Measurements from ENCODE around the gene FBXW7. TPM values are rescaled to one million over a fixed set of nuclear protein-coding genes. Genes with fewer than 3 reads are reported as not detected.
A peak's percentile ranks its signal among the peaks of the same experiment; 100 is the strongest.

FBXW7 gene, protein sequence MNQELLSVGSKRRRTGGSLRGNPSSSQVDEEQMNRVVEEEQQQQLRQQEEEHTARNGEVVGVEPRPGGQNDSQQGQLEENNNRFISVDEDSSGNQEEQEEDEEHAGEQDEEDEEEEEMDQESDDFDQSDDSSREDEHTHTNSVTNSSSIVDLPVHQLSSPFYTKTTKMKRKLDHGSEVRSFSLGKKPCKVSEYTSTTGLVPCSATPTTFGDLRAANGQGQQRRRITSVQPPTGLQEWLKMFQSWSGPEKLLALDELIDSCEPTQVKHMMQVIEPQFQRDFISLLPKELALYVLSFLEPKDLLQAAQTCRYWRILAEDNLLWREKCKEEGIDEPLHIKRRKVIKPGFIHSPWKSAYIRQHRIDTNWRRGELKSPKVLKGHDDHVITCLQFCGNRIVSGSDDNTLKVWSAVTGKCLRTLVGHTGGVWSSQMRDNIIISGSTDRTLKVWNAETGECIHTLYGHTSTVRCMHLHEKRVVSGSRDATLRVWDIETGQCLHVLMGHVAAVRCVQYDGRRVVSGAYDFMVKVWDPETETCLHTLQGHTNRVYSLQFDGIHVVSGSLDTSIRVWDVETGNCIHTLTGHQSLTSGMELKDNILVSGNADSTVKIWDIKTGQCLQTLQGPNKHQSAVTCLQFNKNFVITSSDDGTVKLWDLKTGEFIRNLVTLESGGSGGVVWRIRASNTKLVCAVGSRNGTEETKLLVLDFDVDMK
- 18.0 to 23.3 TPM (median 21.4 TPM) in 3 replicates for total RNA-seq
- long read RNA-seq, full-length matches to known transcripts: 15 of 30 reads
- long read RNA-seq, partial matches to known transcripts: 4 of 30 reads
- long read RNA-seq, other reads (novel, unspliced or antisense): 11 of 30 reads

DNA sequence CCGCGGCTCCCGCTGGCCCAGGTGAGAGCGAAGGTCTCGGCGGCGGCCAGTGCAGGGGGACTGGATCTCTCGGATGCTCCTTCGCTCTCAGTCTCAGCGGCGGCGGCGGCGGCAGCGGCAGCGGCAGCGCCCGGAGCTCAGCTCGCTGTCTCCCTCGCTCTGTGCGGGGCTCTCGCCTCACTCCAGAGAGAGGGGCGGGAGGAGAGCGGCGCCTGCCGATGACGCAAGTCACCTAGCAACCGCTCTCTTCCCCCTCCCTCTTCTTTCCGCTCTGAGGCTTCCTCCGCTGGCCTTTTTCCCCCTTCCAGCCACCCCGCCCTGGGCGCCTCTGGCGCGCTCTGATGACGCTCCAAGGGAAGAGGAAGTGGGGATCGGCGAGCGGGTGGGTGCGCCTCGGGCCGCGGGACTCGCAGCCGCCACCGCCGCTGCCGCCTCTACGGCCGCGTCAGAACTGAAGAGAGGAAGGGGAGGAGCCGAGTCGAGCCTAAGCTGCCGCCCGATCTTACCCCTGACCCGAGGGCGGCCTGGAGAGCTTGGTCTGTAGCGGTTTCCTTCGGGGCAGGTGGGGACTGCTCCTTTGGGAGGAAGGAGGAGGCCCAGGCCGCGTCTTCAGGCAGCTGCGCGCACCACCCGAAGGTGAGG is at the start of gene FBXW7:
FBXW7 (minus strand) TSS at position 190 of the 642 bp plus-strand sequence. CDS start 124,289 bp downstream, outside the sequence.
- Mint-ChIP-seq H3K27ac (ENCODE audit: unreplicated experiment) (peak within 1 kb of the TSS; percentile 94), H3K27me3 (ENCODE audit: low read depth) (no peaks in the 10 kb centered on the region), H3K4me1 (ENCODE audit: low read depth) (peaks cover 45% of the 10 kb centered on the region), H3K9me3 (ENCODE audit: low read depth) (no peaks in the 10 kb centered on the region), H3K36me3 (ENCODE audit: low read depth) (no peaks in the 10 kb centered on the region), H3K4me3 (ENCODE audit: unreplicated experiment) (peak within 1 kb of the TSS; percentile 86)
- DNase-seq (ENCODE audit: low spot score): peak; percentile 99
- TF ChIP-seq, protein P1, sequence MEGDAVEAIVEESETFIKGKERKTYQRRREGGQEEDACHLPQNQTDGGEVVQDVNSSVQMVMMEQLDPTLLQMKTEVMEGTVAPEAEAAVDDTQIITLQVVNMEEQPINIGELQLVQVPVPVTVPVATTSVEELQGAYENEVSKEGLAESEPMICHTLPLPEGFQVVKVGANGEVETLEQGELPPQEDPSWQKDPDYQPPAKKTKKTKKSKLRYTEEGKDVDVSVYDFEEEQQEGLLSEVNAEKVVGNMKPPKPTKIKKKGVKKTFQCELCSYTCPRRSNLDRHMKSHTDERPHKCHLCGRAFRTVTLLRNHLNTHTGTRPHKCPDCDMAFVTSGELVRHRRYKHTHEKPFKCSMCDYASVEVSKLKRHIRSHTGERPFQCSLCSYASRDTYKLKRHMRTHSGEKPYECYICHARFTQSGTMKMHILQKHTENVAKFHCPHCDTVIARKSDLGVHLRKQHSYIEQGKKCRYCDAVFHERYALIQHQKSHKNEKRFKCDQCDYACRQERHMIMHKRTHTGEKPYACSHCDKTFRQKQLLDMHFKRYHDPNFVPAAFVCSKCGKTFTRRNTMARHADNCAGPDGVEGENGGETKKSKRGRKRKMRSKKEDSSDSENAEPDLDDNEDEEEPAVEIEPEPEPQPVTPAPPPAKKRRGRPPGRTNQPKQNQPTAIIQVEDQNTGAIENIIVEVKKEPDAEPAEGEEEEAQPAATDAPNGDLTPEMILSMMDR (IDR thresholded peaks at IDR 0.05): no peak

DNA sequence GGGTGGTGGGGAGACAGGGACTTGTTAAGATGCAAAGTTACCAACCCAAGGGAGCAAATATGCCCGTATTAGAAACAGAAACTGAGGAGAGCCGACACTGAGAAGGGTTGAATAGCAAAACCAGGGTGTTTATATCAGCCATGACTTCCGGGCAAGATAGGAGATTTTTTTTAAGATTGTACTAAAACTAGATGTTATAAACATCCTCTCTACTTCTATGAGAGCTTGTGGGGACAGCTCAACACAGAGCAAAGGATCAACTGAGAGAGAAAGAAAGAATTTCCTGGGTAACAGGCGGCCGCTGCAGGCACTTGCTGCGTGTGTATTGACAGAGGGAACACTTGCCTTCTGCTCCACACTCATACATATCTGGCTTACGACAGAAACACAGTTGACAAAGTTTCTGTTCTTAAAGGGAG is 49.1 kb upstream of the FBXW7 start:
- Mint-ChIP-seq H3K4me3 (ENCODE audit: unreplicated experiment) (no peak overlapping the region), H3K27me3 (ENCODE audit: low read depth) (no peaks in the 10 kb centered on the region), H3K4me1 (ENCODE audit: low read depth) (peaks cover 5% of the 10 kb centered on the region), H3K9me3 (ENCODE audit: low read depth) (peaks cover 6% of the 10 kb centered on the region), H3K27ac (ENCODE audit: unreplicated experiment) (peak overlapping the region; percentile 33), H3K36me3 (ENCODE audit: low read depth) (no peaks in the 10 kb centered on the region)
- TF ChIP-seq, protein P1 (IDR thresholded peaks at IDR 0.05): no peak
- no peak for DNase-seq (ENCODE audit: low spot score)

DNA sequence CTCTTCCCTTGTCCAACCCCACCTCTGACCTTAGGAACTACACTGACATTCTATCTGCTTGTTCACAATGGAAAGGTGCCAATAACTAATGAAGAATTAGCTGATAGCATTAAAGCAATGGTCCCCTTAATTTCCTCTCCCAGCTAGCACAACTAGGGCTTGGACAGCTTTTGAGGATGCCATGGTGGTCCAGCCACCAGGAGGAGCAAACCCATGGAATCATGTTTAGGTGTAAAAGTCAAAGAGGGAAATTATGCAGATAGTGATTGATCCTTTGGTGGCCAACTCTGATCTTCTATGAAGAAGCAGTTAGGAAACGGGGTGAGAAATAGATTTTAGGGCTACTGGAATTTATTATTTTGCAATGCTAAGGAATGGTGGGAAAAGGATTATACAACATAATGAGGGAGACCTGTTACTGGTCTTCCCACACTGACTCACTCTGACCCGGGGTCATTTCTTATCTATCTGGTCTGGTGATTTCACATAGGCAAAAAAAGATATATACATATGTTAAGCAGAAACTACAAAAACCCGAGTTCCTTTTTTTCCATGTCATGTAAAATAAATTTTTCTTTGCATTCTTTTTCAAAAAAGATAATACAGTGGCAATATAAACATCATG is 45.8 kb upstream of the FBXW7 start:
- TF ChIP-seq, protein P1 (IDR thresholded peaks at IDR 0.05): peak; percentile 39
- DNase-seq (ENCODE audit: low spot score): no peak

DNA sequence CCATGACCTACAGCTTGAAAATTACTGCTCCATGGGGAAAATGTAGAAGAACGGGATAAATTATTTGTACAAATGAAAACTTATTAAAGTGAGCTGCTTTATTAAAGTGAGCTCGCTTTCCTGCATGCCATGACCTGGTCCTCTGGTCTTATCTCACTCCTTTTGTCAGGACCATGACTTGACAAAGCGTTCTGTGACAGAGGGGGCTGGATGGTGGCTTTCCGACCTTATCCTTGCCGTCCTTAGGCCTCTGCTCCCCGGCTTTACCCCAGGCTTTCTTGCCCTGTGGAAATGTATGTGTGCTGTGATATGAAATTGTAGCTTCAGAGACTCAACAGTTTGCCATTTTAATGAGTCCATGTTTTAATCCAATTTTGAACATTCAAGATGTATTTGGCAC is 44.0 kb upstream of the FBXW7 start:
- Mint-ChIP-seq H3K9me3 (ENCODE audit: low read depth) (no peaks in the 10 kb centered on the region), H3K4me3 (ENCODE audit: unreplicated experiment) (no peak overlapping the region), H3K27me3 (ENCODE audit: low read depth) (peaks cover 1% of the 10 kb centered on the region), H3K27ac (ENCODE audit: unreplicated experiment) (no peak overlapping the region), H3K4me1 (ENCODE audit: low read depth) (no peaks in the 10 kb centered on the region), H3K36me3 (ENCODE audit: low read depth) (no peaks in the 10 kb centered on the region)
- DNase-seq (ENCODE audit: low spot score): no peak
- TF ChIP-seq, protein P1 (IDR thresholded peaks at IDR 0.05): no peak

More for the DNA sequence above, 45.8 kb upstream of the FBXW7 start:
- Mint-ChIP-seq H3K27me3 (ENCODE audit: low read depth) (peaks cover 1% of the 10 kb centered on the region), H3K27ac (ENCODE audit: unreplicated experiment) (no peak overlapping the region), H3K4me3 (ENCODE audit: unreplicated experiment) (no peak overlapping the region), H3K36me3 (ENCODE audit: low read depth) (no peaks in the 10 kb centered on the region), H3K9me3 (ENCODE audit: low read depth) (peaks cover 2% of the 10 kb centered on the region), H3K4me1 (ENCODE audit: low read depth) (no peaks in the 10 kb centered on the region)

Data from chondrocyte (in vitro differentiated cells).